PC-9 (cell line): ENCODE results near the gene CPA4. TPM values are rescaled to one million over a fixed set of nuclear protein-coding genes. Genes with fewer than 3 reads are reported as not detected.

ENCODE experiments used
- BruUV-seq: library from RNA; stranded (reverse); fragments of 400-500 nt; replicated peaks from 2 replicates; lab custom pipeline; 2021; lab: Mats Ljungman, UMichigan
- CTCF ChIA-PET: fragments of 300-600 bp; sonication (Branson Sonifier 250); formaldehyde crosslinking; loops from one replicate; lab custom pipeline; 2022; ENCODE audit warnings: antibody characterized with exemption; lab: Charles Lee
- POLR2A ChIA-PET: fragments of 300-600 bp; sonication (Branson Sonifier 250); formaldehyde crosslinking; loops from one replicate; lab custom pipeline; 2022; ENCODE audit warnings: antibody characterized with exemption; ENCODE audit not compliant: unreplicated experiment; lab: Charles Lee
- DNase-seq, 2 experiments: peaks; one replicate each; pipeline versions ENCODE4 v3.0.0 to v3.0.0-alpha.2; 2015 to 2022; ENCODE audit warnings: mixed read lengths in 1 of 2
- H2AFZ ChIP-seq: fragments of 200-600 bp; sonication (generic); 2 replicates; pipeline ENCODE4 v1.8.1; 2017; ENCODE audit warnings: antibody characterized with exemption
- H3F3A ChIP-seq: fragments of 200-600 bp; sonication (generic); 2 replicates; pipeline ENCODE4 v1.8.1; 2017; ENCODE audit warnings: antibody characterized with exemption, mild to moderate bottlenecking, low read depth; ENCODE audit not compliant: insufficient read depth
- H3K27ac ChIP-seq: fragments of 200-600 bp; sonication (generic); 2 replicates; pipeline ENCODE4 v1.6.1; 2016; ENCODE audit warnings: mixed run types
- H3K27me3 ChIP-seq: fragments of 200-600 bp; sonication (generic); 2 replicates; pipeline ENCODE4 v1.6.1; 2016; ENCODE audit warnings: low read depth, mixed run types; ENCODE audit not compliant: insufficient read depth
- H3K36me3 ChIP-seq: fragments of 200-600 bp; sonication (generic); 2 replicates; pipeline ENCODE4 v1.6.1; 2016; ENCODE audit warnings: low read depth, mixed run types
- H3K4me1 ChIP-seq: fragments of 200-600 bp; sonication (generic); replicated peaks from 2 replicates; pipeline ENCODE4 v1.6.1; 2016; ENCODE audit warnings: mixed run types; ENCODE audit not compliant: insufficient read depth
- H3K4me2 ChIP-seq: fragments of 200-600 bp; sonication (generic); 2 replicates; pipeline ENCODE4 v1.6.1; 2017; ENCODE audit warnings: mixed run types
- H3K4me3 ChIP-seq: fragments of 200-600 bp; sonication (generic); 2 replicates; pipeline ENCODE4 v1.6.1; 2016; ENCODE audit warnings: mixed run types
- H3K79me2 ChIP-seq: fragments of 200-600 bp; sonication (generic); 2 replicates; pipeline ENCODE4 v1.6.1; 2017; ENCODE audit warnings: low read depth, mixed run types
- H3K9me2 ChIP-seq: fragments of 200-600 bp; sonication (generic); 2 replicates; pipeline ENCODE4 v1.8.1; 2017; ENCODE audit warnings: mild to moderate bottlenecking; ENCODE audit not compliant: insufficient read depth
- H3K9me3 ChIP-seq: fragments of 200-600 bp; sonication (generic); 2 replicates; pipeline ENCODE4 v1.8.1; 2016; ENCODE audit warnings: low read depth; ENCODE audit not compliant: insufficient read depth
- H4K20me1 ChIP-seq: fragments of 200-600 bp; sonication (generic); 2 replicates; pipeline ENCODE4 v1.8.1; 2017; ENCODE audit not compliant: insufficient read depth
- EZH2 ChIP-seq: fragments of 200-600 bp; sonication (generic); IDR thresholded peaks from 2 replicates; pipeline ENCODE4 v1.8.0; 2017; ENCODE audit warnings: antibody characterized with exemption, low read depth
- intact Hi-C: fragments of 100-400 bp; cut with micrococcal nuclease; formaldehyde crosslinking; loops from one replicate; pipeline ENCODE4 v1.10.0; 2022; ENCODE audit not compliant: unreplicated experiment
- total RNA-seq: library from RNA; stranded (reverse); gene quantifications from 2 replicates; pipeline ENCODE4 v1.2.3, GENCODE V29; 2021
- TF ChIP-seq, protein P1 (sequence below): fragments of 200-600 bp; sonication (generic); conservative IDR thresholded peaks from 2 replicates; pipeline ENCODE4 v1.6.1; 2017; ENCODE audit warnings: mixed run types, antibody characterized with exemption, mild to moderate bottlenecking, moderate library complexity

The CPA4 gene
- total RNA-seq, 1 experiment from 2014 or later: 9.8 TPM

DNA sequence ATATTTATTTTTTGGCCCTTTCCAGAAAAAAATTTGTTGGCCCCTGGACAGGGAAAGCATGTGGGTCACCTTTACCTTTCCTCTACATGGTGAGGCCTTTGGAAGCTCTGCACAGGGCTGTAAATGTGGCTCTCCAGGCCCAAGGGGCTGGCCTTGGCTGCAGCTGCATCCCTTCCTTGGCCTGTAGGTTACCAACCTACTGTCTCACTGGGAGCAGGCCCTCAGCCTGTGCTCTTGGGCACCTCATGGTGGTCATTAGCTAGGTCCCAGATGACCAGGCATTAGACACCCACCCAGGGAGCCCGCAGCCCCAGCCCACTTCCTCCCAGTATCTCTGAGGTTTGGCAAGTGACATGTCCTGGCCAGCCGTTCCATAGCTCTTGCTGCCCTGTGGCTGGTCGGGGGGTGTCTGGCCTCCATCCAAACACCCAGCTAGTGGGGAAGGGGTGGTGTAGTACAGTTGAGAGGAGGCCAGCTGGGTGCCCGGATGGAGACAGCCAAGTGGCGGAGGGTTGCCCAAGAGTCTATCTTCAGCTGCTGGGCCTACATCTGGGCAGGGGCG, 44.5 kb downstream of the CPA4 start:
- H2AFZ ChIP-seq: no peak overlapping the region

DNA sequence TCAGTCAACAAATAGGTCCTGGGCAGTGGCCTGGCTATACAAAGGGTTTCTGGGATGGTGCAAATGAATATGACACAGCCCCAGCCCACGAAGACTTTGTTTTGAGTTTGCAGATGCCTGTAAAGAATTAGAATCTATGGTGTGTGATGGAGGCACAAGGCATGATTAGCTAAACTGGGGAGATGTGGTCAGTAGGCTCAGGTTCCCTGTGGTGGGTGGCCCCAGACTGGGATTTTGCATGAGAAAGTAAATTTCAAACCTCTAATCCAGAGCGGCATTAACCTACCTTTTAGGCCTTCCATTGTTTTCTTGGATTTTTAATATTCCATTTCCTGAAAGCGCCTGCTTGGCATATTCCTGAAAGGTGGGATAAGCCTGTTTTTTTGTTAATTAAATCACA, 45.3 kb downstream of the CPA4 start:
- TF ChIP-seq EZH2: no peak
- TF ChIP-seq, protein P1, sequence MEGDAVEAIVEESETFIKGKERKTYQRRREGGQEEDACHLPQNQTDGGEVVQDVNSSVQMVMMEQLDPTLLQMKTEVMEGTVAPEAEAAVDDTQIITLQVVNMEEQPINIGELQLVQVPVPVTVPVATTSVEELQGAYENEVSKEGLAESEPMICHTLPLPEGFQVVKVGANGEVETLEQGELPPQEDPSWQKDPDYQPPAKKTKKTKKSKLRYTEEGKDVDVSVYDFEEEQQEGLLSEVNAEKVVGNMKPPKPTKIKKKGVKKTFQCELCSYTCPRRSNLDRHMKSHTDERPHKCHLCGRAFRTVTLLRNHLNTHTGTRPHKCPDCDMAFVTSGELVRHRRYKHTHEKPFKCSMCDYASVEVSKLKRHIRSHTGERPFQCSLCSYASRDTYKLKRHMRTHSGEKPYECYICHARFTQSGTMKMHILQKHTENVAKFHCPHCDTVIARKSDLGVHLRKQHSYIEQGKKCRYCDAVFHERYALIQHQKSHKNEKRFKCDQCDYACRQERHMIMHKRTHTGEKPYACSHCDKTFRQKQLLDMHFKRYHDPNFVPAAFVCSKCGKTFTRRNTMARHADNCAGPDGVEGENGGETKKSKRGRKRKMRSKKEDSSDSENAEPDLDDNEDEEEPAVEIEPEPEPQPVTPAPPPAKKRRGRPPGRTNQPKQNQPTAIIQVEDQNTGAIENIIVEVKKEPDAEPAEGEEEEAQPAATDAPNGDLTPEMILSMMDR: no peak
- Histone ChIP-seq H3K4me1 (peaks cover under 1% of the 10 kb centered on the region; the same call in 1 of the 2 replicates), H3K79me2 (no peaks in the 10 kb centered on the region), H3K4me2 (no peak overlapping the region), H3K27me3 (no peaks in the 10 kb centered on the region), H3K9me3 (no peaks in the 10 kb centered on the region), H3K27ac (no peak overlapping the region), H2AFZ (no peak overlapping the region), H3K36me3 (no peaks in the 10 kb centered on the region), H3K4me3 (no peak overlapping the region), H3K9me2 (no peaks in the 10 kb centered on the region), H4K20me1 (no peaks in the 10 kb centered on the region), H3F3A (no peaks in the 10 kb centered on the region)
- ChIA-PET POLR2A (interaction anchor here (0.7 kb wide), 1 partner anchor 1195 kb away, joined by 3 read pairs; no protein-coding TSS in a partner anchor), CTCF (no interaction called here)
- no TSS peak for BruUV-seq
- no peak for DNase-seq
- intact Hi-C loops: no loop called here

More for the DNA sequence above, 44.5 kb downstream of the CPA4 start:
- no peaks in the 10 kb centered on the region for H3F3A ChIP-seq
- ChIA-PET POLR2A (no interaction called here), CTCF (no interaction called here)
- intact Hi-C loops: no loop called here
- no peaks in the 10 kb centered on the region for H3K36me3 ChIP-seq
- no peaks in the 10 kb centered on the region for H3K79me2 ChIP-seq
- peak in 1 of 2 experiments; percentile 19 for DNase-seq
- no peak for TF ChIP-seq EZH2
- TF ChIP-seq, protein P1: no peak
- no peak overlapping the region for H3K4me2 ChIP-seq
- H3K9me3 ChIP-seq: no peaks in the 10 kb centered on the region
- H3K27me3 ChIP-seq: no peaks in the 10 kb centered on the region
- no TSS peak for BruUV-seq
- H3K27ac ChIP-seq: no peak overlapping the region
- no peak overlapping the region for H3K4me3 ChIP-seq
- no peaks in the 10 kb centered on the region for H3K9me2 ChIP-seq
- H3K4me1 ChIP-seq: peaks cover 8% of the 10 kb centered on the region; the same call in 1 of the 2 replicates
- H4K20me1 ChIP-seq: no peaks in the 10 kb centered on the region

DNA sequence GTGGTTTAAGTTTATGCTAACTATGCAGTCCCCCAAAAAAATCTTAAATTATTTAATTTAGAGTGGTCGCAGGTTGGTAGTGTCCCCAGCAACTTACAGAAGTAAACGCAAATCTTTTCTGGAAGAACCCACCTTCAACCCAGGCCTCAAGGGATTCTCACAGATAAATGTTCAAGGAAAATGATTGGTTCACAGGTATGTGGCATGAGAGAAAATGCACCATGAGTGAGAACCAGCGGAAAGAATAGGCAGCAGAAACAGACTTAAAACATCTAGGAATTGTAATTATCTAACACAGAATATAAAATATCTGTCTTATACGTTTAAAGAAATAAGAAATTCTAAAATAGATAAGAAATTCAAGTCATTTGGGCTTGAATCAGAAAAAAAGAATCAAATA, 48.9 kb downstream of the CPA4 start:
- Histone ChIP-seq H3K4me2 (no peak overlapping the region), H3K27ac (no peak overlapping the region), H3K79me2 (no peaks in the 10 kb centered on the region), H3K4me1 (no peaks in the 10 kb centered on the region), H3F3A (no peaks in the 10 kb centered on the region), H2AFZ (no peak overlapping the region), H3K4me3 (no peak overlapping the region), H3K27me3 (no peaks in the 10 kb centered on the region), H3K36me3 (no peaks in the 10 kb centered on the region), H3K9me3 (no peaks in the 10 kb centered on the region), H3K9me2 (no peaks in the 10 kb centered on the region), H4K20me1 (no peaks in the 10 kb centered on the region)
- no peak for TF ChIP-seq EZH2
- CTCF ChIA-PET: no interaction called here
- no peak for DNase-seq
- no TSS peak for BruUV-seq
- POLR2A ChIA-PET: no interaction called here
- intact Hi-C loops: no loop called here
